Sciatic nerve (tissue), 2 donors: ENCODE data around the gene TMC1. TPM values are rescaled to one million over a fixed set of nuclear protein-coding genes. Genes with fewer than 3 reads are reported as not detected.
"Not testable (repeated sequence)": the region's sequence is repeated elsewhere in the genome, so short reads cannot be mapped to it uniquely, and the experiment has no call there.

ENCODE experiments used
- ATAC-seq: fragments of 200-7000 bp; cut with Tn5 transposase; one replicate; pipeline ENCODE4 v1.9.1; 2020; ENCODE audit warnings: mild to moderate bottlenecking, moderate library complexity
- DNase-seq: peaks from one replicate; pipeline ENCODE4 v3.0.0-alpha.2; 2020; ENCODE audit warnings: low spot score
- intact Hi-C: fragments of 100-400 bp; cut with DNase I; formaldehyde crosslinking; loops from one replicate; pipeline ENCODE4 v1.14.2; 2022
- total RNA-seq: library from RNA; stranded (reverse); fragmentation: NEBNext Ultra II Directional; extraction: Animal tissue kit (Norgen Biotek cat#: 25700); gene quantifications from one replicate; pipeline ENCODE4 v1.2.1, GENCODE V29; 2021
- donor health status: DM: no; HTN: no; CAD: no.
- donor health status: DM: no; HTN: no; CAD: no.

Gene TMC1
- total RNA-seq, 1 donor from 2014 or later: 0.36 TPM

- intact Hi-C loops: no loop called here
- DNase-seq (no peak), ATAC-seq (no peak)
Measured at GRCh38 chr9:72786948-72787347, 265.5 kb downstream of the TMC1 start.

DNA sequence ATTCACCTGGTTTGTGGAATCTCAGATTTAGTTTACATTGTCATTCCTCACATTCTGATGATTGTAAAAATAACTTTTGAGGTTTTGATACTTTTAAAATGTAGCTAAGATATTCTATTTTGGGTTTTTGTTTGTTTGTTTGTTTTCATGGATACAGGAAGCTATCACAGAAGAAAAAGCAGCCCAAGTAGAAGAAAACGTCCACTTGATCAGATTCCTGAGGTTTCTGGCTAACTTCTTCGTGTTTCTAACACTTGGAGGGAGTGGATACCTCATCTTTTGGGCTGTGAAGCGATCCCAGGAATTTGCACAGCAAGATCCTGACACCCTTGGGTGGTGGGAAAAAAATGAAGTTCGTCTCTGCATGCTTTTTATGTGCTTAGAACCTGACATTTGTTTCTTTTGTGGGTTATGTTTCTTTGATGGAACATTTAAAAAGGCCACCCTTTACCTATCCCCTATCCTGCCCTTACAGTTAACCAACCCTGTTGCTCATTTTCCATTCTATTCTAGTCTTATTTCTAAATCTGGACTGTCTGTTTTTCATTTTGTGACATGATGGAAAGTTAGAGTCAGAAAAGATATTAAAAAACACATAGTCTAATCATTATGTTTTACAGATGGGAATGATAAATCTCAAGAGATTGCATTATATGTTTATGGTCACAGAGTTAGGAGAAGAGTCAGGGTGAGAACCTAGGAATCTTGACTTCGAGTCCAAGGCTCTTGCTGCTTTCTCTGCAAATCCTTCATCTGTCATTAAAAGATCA lies 267.7 kb downstream of the TMC1 start:
- intact Hi-C loops: no loop called here
- no peak for DNase-seq
- ATAC-seq: peak; percentile 44

DNA sequence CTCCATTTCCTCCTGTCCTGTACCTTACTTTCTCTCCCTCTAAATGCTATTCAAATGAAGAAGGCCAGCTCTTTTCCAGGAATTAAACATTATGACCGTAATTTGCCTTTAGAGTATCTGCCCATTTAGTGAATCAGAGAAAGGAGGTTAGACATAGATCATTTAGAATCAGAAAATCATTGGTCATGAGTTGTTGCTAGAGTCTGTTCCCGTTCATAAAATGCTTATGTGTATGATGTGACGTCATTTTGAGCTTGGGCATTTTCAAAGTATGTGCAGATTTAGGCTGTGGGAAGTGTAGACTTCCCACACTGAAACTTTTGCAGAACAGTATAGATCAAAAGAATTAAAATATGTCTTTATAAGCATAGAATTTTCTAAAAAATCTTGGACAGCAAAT lies 268.5 kb downstream of the TMC1 start:
- DNase-seq (no peak), ATAC-seq (no peak)
- intact Hi-C loops: no loop called here

- intact Hi-C loops: no loop called here
- ATAC-seq: no peak
- DNase-seq: no peak
Measured at GRCh38 chr9:72790989-72791388, 269.6 kb downstream of the TMC1 start.

DNA sequence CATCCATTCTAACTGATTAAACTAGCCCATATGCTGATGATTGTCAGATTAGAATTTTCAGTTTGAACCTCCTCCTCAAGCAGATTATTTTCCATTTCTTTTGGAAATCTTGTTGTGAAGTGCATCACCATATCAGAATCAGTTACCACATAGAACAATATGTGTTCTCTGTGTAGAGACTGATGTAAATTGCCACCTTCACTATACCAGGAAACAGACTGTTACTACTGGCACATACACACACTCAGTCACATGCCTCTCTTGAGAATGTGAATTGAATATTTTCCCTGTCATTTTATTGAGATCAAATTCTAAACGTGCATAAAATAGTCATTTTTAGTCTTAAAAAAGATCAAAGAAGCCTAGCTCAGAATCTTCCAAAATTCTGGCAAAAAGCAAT lies 270.0 kb downstream of the TMC1 start:
- intact Hi-C loops: no loop called here
- DNase-seq: no peak
- no peak for ATAC-seq

GRCh38 chr9:72794946-72795345 lies 273.5 kb downstream of the TMC1 start:
- intact Hi-C loops: no loop called here
- ATAC-seq: no peak

DNA sequence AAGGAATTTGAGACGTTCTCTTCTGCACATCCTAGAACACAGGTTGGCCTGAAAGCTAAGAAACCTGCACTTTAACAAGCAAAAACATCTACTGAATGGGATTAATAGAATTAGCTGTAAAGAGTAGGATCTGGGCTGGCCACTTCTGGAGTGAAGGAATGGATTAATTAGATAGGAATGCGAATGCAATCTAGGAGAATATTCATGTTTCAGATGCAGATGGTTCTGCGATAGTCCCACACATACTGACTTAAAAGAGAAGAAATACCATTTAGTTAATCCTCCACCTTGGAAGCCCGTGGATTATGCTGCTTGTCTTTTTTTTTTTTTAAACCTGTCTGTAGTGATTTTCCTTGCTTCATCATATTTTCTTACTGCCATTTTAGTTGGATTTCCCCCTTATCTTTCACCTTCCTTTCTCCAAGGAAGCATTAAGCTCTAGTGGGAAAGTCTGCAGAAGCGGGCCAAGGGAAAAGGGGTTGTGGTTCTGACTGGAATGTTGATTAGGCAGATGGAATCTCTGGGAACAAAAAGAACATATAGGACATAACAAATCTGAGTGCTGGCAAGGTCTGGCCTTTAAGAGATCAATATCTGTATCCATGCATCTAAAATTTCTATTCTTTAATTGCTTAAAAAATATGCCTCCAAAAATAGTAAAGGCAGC lies 279.1 kb downstream of the TMC1 start:
- DNase-seq: no peak
- intact Hi-C loops: no loop called here
- no peak for ATAC-seq

More at GRCh38 chr9:72794946-72795345, 273.5 kb downstream of the TMC1 start:
- DNase-seq: no peak

- intact Hi-C loops: no loop called here
- no peak for DNase-seq
- ATAC-seq: peak; percentile 53
Measured at GRCh38 chr9:72805238-72805637, 283.8 kb downstream of the TMC1 start.

DNA sequence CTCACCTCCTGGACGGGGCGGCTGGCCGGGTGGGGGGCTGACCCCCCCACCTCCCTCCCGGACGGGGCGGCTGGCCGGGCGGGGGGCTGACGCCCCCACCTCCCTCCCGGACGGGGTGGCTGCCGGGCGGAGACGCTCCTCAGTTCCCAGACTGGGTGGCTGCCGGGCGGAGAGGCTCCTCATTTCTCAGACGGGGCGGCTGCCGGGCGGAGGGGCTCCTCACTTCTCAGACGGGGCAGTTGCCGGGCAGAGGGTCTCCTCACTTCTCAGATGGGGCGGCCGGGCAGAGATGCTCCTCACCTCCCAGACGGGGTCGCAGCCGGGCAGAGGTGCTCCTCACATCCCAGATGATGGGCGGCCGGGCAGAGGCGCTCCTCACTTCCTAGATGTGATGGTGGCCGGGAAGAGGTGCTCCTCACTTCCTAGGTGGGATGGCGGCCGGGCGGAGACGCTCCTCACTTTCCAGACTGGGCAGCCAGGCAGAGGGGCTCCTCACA lies 285.0 kb downstream of the TMC1 start:
- ATAC-seq, DNase-seq, intact Hi-C loops: not testable (repeated sequence)

- ATAC-seq (no peak), DNase-seq (no peak)
- intact Hi-C loops: no loop called here
Measured at GRCh38 chr9:72807765-72808445, 286.5 kb downstream of the TMC1 start.

GRCh38 chr9:72808446-72808768 lies 287.0 kb downstream of the TMC1 start:
- ATAC-seq (no peak), DNase-seq (no peak)
- intact Hi-C loops: no loop called here

DNA sequence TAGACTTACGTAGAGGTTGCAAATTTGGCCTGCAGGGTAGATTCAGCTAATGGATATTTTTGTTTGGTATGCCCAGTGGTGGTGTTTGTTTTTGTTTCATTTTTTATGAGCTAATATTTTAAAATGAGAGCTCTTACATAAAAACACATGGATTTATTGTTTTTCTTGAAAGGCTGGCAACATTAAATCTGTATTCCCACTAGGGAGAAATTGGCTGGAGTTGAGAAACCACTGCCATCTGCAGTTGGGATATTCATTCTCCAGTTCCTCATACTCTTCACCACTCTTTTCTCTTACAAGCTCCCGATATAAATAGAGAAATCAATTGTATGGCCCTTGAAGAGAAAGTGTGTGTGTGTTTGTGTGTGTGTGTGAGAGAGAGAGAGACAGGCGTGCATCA lies 288.2 kb downstream of the TMC1 start:
- no peak for ATAC-seq
- DNase-seq: no peak
- intact Hi-C loops: no loop called here

- peak; percentile 79 for ATAC-seq
- intact Hi-C loops: no loop called here
- DNase-seq: no peak
Measured at GRCh38 chr9:72812559-72813111, 291.2 kb downstream of the TMC1 start.

DNA sequence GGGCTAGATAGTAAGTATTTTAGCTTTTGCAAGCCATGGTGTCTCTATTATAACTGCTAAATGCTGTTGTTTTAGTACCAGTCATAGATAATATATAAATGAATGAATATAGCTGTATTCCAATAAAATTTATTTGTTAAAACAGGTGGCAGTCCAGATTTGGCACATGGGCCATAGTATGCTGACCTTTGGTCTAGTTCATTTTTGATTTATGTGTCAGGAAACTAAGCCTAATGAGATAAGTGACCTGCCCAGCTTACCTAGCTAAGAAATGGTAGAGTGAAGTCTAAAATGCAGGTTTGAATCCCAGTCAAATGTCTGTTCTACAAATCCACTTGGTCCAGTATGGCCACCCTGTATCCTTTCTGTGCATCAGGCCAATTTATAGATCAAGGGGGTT lies 292.1 kb downstream of the TMC1 start:
- ATAC-seq: no peak
- intact Hi-C loops: no loop called here
- no peak for DNase-seq

GRCh38 chr9:72814083-72814597 lies 292.7 kb downstream of the TMC1 start:
- DNase-seq (no peak), ATAC-seq (peak; percentile 65)
- intact Hi-C loops: no loop called here

DNA sequence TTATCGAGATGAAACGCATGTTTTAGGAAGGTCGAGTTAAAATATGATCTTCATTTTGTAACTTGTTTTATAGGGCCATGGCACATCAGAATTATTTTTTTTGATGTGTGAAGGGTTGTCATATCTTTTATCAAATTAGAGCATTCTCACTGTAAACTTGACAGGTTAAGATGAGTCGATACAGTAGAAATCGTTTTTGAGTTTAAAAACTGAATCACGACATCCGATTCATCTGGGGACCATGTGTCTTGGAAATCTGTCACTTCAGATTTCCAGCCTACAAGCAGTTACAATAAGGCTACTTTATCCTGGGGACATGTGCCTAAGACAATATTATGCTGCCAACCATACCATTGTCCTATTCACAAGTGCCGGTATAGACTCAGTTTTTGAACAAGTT lies 295.3 kb downstream of the TMC1 start:
- DNase-seq (no peak), ATAC-seq (no peak)
- intact Hi-C loops: no loop called here

DNA sequence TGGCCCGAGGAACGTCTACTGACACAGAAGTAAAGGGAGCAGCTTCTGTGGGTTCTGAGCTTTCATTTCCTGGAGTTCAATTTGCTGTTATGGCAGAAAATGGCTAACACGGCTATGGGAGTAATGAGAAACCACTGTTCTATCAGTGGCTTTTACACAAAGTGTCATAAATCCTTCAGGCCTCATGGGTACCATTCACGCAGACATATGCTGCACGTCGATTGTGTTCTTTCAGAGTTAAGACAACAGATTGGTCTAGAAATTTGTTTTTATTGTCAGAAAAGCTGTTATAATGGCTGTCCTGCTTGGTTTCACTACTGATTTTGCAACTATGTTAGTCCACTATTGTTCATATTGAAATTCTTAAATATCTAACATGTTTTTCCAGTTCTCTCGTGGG lies 296.0 kb downstream of the TMC1 start:
- no peak for DNase-seq
- intact Hi-C loops: no loop called here
- no peak for ATAC-seq

- DNase-seq: no peak
- intact Hi-C loops: no loop called here
- ATAC-seq: no peak
Measured at GRCh38 chr9:72818385-72818784, 297.0 kb downstream of the TMC1 start.

GRCh38 chr9:72823971-72824370 lies 302.6 kb downstream of the TMC1 start:
- DNase-seq (no peak), ATAC-seq (no peak)
- intact Hi-C loops: no loop called here
